ENCODE measurements around the gene PTGFRN. TPM values are rescaled to one million over a fixed set of nuclear protein-coding genes. Genes with fewer than 3 reads are reported as not detected.

PTGFRN gene
- total and polyA plus RNA-seq, 2 of the 4 experiments (the other 2 are of a cell fraction) = 0.90 to 1.1 TPM

DNA sequence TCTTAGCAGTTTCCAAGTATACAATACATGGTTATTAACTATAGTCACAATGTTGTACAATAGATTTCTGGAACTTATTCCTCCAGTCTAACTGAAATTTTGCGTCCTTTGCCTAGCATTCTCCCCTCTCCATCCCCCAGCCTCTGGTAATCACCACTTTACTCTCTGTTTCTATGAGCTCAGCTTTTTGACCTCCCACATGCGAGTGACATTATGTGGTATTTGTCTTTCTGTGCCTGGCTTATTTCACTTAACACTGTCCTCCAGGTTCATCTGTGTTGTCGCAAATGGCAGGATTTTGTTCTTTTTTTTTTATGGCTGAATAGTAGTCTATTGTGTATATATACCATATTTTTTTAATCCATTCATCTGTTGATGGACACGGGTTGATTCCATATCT lies 47.9 kb downstream of the PTGFRN start:
- intact Hi-C loops (cut with micrococcal nuclease) = no loop called here
- BruUV-seq (replicated peaks) = no TSS peak
- in situ Hi-C loops (cut with MboI; ENCODE audit: low sequenced_read_pairs) = no loop called here

More for the DNA sequence above, 47.9 kb downstream of the PTGFRN start:
- Histone ChIP-seq H3K9ac (ENCODE audit: low read depth, low read length) (no peak overlapping the region), H2AK9ac (replicated peaks; ENCODE audit: low read depth, low read length, poor library complexity) (no peak overlapping the region), H3K9me3 (ENCODE audit: control insufficient read depth, insufficient read depth, low read length) (no peaks in the 10 kb centered on the region), H2AFZ (replicated peaks; ENCODE audit: low read length, poor library complexity) (no peak overlapping the region), H2AK5ac (ENCODE audit: low read depth, low read length) (no peak overlapping the region), H3K4ac (ENCODE audit: low read depth, low read length) (no peak overlapping the region), H2BK120ac (ENCODE audit: low read depth, low read length) (no peak overlapping the region), H2BK20ac (ENCODE audit: low read depth, low read length) (no peak overlapping the region), H4K91ac (ENCODE audit: insufficient read depth, low read depth, low read length) (no peak overlapping the region), H3K23ac (ENCODE audit: low read depth, low read length) (no peak overlapping the region), H3K9me1 (ENCODE audit: insufficient read depth, low read length) (no peaks in the 10 kb centered on the region), H3K4me2 (ENCODE audit: low read depth, low read length) (no peak overlapping the region), H2BK5ac (ENCODE audit: low read depth, low read length, poor library complexity, severe bottlenecking) (no peak overlapping the region), H4K8ac (ENCODE audit: low read depth in 2 of 2, low read length in 2 of 2) (no peak overlapping the region), H4K20me1 (ENCODE audit: insufficient read depth, low read length) (no peaks in the 10 kb centered on the region), H3K14ac (replicated peaks; ENCODE audit: low read depth, low read length) (no peak overlapping the region), H3K79me1 (ENCODE audit: low read depth in 1 of 2, low read length in 2 of 2) (no peaks in the 10 kb centered on the region), H3K18ac (ENCODE audit: low read depth, low read length) (no peak overlapping the region), H4K5ac (ENCODE audit: low read depth, low read length) (no peak overlapping the region), H3K36me3 (ENCODE audit: control insufficient read depth, insufficient read depth, low read length) (no peaks in the 10 kb centered on the region), H3K27me3 (ENCODE audit: control insufficient read depth, insufficient read depth, low read length) (no peaks in the 10 kb centered on the region; the same call in 1 of the 2 replicates), H3K27ac (ENCODE audit: insufficient read depth, low read length) (no peak overlapping the region), H3K56ac (ENCODE audit: extremely low read depth, insufficient read depth, low read length) (no peak overlapping the region), H3K4me3 (ENCODE audit: insufficient read depth, low read depth, low read length) (no peak overlapping the region), H2BK15ac (ENCODE audit: low read depth, low read length) (no peak overlapping the region), H3K4me1 (ENCODE audit: control insufficient read depth, insufficient read depth, low read length) (no peaks in the 10 kb centered on the region)
- POLR2A ChIA-PET (ENCODE audit: unreplicated experiment) = no interaction called here
- DNase-seq (no peak), ATAC-seq (ENCODE audit: low read depth) (no peak)
- CTCF ChIA-PET = no interaction called here
- no CpG with 5 or more reads among the region's 4 CpGs for WGBS, 2 experiments (ENCODE audit: extremely low coverage in 2 of 2, insufficient read length in 1 of 2)
- TF ChIP-seq, protein P1, sequence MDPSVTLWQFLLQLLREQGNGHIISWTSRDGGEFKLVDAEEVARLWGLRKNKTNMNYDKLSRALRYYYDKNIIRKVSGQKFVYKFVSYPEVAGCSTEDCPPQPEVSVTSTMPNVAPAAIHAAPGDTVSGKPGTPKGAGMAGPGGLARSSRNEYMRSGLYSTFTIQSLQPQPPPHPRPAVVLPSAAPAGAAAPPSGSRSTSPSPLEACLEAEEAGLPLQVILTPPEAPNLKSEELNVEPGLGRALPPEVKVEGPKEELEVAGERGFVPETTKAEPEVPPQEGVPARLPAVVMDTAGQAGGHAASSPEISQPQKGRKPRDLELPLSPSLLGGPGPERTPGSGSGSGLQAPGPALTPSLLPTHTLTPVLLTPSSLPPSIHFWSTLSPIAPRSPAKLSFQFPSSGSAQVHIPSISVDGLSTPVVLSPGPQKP (IDR thresholded peaks at IDR 0.05; ENCODE audit: borderline replicate concordance, low read depth, low read length) = no peak
- TF ChIP-seq NFE2L2 (IDR thresholded peaks at IDR 0.05; ENCODE audit: low read depth, low read length) (no peak), FOS (IDR thresholded peaks at IDR 0.05; ENCODE audit: low read depth, low read length) (no peak), CHD1 (IDR thresholded peaks at IDR 0.05; ENCODE audit: low read depth, low read length) (no peak), POLR2A (IDR thresholded peaks at IDR 0.05; ENCODE audit: low read depth, low read length) (no peak)
- dilution Hi-C loops (cut with HindIII; ENCODE audit: low sequenced_read_pairs, unreplicated experiment) = no loop called here
